Kidney (tissue), 14 donors: ENCODE measurements around the gene GTF2F2. TPM values are rescaled to one million over a fixed set of nuclear protein-coding genes. Genes with fewer than 3 reads are reported as not detected.

Experiments
- DNase-seq, 5 donors: peaks; one replicate each; pipeline ENCODE4 v3.0.0-alpha.2; 2013 to 2020
- FAIRE-seq: peaks from 2 replicates; lab custom pipeline; 2012; peaks lifted over from hg19 to GRCh38; lab: Jason Lieb, UNC
- H3K27ac ChIP-seq, 2 donors: one replicate each; pipeline ENCODE4 v1.7.0; 2013; ENCODE audit warnings: low read depth in 2 of 2, low read length in 2 of 2, inconsistent platforms in 1 of 2
- H3K27me3 ChIP-seq: one replicate; pipeline ENCODE4 v1.7.1; 2013; ENCODE audit warnings: low read length, inconsistent platforms; ENCODE audit not compliant: control insufficient read depth, insufficient read depth
- H3K36me3 ChIP-seq, 3 donors: one replicate each; pipeline versions ENCODE4 v1.7.0 to v1.7.1; 2013; ENCODE audit warnings: low read length in 3 of 3, control low read depth in 1 of 3, inconsistent platforms in 1 of 3; ENCODE audit not compliant: insufficient read depth in 3 of 3, control insufficient read depth in 2 of 3
- H3K4me1 ChIP-seq, 3 donors: one replicate each; pipeline versions ENCODE4 v1.7.0 to v1.7.1; 2013; ENCODE audit warnings: low read length in 3 of 3, inconsistent platforms in 1 of 3, low read depth in 1 of 3; ENCODE audit not compliant: control insufficient read depth in 2 of 3, insufficient read depth in 2 of 3
- H3K4me3 ChIP-seq, 3 donors: one replicate each; pipeline versions ENCODE4 v1.7.0 to v1.8.1; 2013; ENCODE audit warnings: low read length in 3 of 3, control low read depth in 1 of 3, inconsistent platforms in 1 of 3
- H3K9ac ChIP-seq, 3 donors: one replicate each; pipeline versions ENCODE4 v1.7.0 to v1.7.1; 2013; ENCODE audit warnings: low read length in 3 of 3, control low read depth in 1 of 3, inconsistent platforms in 1 of 3
- H3K9me3 ChIP-seq, 3 donors: one replicate each; pipeline versions ENCODE4 v1.7.0 to v1.7.1; 2013; ENCODE audit warnings: low read length in 3 of 3, control low read depth in 1 of 3, inconsistent platforms in 1 of 3; ENCODE audit not compliant: control insufficient read depth in 2 of 3, insufficient read depth in 1 of 3
- intact Hi-C: fragments of 100-400 bp; cut with DNase I; formaldehyde crosslinking; loops from one replicate; pipeline ENCODE4 v1.11.1; 2022
- polyA plus RNA-seq: library from polyadenylated mRNA; stranded (reverse); fragments of 350-450 nt; fragmentation: Illumina TruSeq; extraction: RNeasy Lipid Tissue Mini Kit (QIAGEN cat#74804); gene quantifications from one replicate; pipeline ENCODE4 v1.2.3, GENCODE V29; 2014; ENCODE audit warnings: low read depth, low replicate concordance; ENCODE audit not compliant: insufficient read depth
- total RNA-seq: library from RNA; stranded (reverse); fragmentation: NEBNext Ultra II Directional; extraction: Animal tissue kit (Norgen Biotek cat#: 25700); gene quantifications from one replicate; pipeline ENCODE4 v1.2.1, GENCODE V29; 2021
- TF ChIP-seq, protein P1 (sequence below): IDR thresholded peaks from 3 replicates; pipeline ENCODE4 v1.5.1; 2012; ENCODE audit warnings: mild to moderate bottlenecking, moderate library complexity, borderline replicate concordance; ENCODE audit not compliant: insufficient read depth; ENCODE audit errors: extremely low read depth
- donor health status: control.
- donor health status: control.
- donor health status: control.
- donor health status: control.
- donor health status: control.
- donor health status: DM: yes; HTN: yes; CAD: no.
- donor health status: Normal renal cell carcinoma (clear cell type).

Gene GTF2F2
- total and polyA plus RNA-seq, 2 donors from 2014 or later = 16.6 to 17.3 TPM

DNA sequence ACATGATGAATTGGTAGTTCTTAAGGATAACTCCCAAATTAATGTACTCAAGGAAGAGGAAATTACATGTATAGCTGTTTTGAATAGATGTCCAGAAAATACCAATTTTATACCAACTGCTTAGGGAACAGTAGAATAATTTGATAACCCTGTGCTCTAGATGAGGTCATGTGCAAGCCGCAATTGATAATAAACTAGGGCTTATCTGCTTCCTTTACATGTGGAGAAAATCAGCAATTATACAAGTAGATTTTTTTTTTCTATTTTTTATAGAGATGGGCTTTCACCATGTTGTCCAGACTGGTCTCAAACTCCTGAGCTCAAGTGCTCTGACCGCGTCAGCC lies 211.4 kb downstream of the GTF2F2 start:
- DNase-seq (no peak), FAIRE-seq (no peak)
- TF ChIP-seq, protein P1, sequence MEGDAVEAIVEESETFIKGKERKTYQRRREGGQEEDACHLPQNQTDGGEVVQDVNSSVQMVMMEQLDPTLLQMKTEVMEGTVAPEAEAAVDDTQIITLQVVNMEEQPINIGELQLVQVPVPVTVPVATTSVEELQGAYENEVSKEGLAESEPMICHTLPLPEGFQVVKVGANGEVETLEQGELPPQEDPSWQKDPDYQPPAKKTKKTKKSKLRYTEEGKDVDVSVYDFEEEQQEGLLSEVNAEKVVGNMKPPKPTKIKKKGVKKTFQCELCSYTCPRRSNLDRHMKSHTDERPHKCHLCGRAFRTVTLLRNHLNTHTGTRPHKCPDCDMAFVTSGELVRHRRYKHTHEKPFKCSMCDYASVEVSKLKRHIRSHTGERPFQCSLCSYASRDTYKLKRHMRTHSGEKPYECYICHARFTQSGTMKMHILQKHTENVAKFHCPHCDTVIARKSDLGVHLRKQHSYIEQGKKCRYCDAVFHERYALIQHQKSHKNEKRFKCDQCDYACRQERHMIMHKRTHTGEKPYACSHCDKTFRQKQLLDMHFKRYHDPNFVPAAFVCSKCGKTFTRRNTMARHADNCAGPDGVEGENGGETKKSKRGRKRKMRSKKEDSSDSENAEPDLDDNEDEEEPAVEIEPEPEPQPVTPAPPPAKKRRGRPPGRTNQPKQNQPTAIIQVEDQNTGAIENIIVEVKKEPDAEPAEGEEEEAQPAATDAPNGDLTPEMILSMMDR = no peak
- Histone ChIP-seq H3K9me3 (no peaks in the 10 kb centered on the region), H3K27ac (no peak overlapping the region), H3K36me3 (peaks cover 6 to 15% (median 14%) of the 10 kb centered on the region in 3 donors), H3K4me3 (no peak overlapping the region), H3K4me1 (peaks cover 0 to 20% (median 10%) of the 10 kb centered on the region in 3 donors), H3K27me3 (no peaks in the 10 kb centered on the region), H3K9ac (no peak overlapping the region)
- intact Hi-C loops = no loop called here

- no peaks in the 10 kb centered on the region for H3K27me3 ChIP-seq
- H3K9ac ChIP-seq = no peak overlapping the region
- intact Hi-C loops = no loop called here
- peaks cover 8 to 21% (median 19%) of the 10 kb centered on the region in 3 donors for H3K36me3 ChIP-seq
- H3K4me1 ChIP-seq = peaks cover 0 to 20% (median 10%) of the 10 kb centered on the region in 3 donors
- H3K27ac ChIP-seq = no peak overlapping the region
- no peak for DNase-seq
- FAIRE-seq = no peak
- TF ChIP-seq, protein P1 = no peak
- no peaks in the 10 kb centered on the region for H3K9me3 ChIP-seq
- no peak overlapping the region for H3K4me3 ChIP-seq
These were observed 211.9 kb downstream of the GTF2F2 start for GRCh38 chr13:45332036-45332830.

DNA sequence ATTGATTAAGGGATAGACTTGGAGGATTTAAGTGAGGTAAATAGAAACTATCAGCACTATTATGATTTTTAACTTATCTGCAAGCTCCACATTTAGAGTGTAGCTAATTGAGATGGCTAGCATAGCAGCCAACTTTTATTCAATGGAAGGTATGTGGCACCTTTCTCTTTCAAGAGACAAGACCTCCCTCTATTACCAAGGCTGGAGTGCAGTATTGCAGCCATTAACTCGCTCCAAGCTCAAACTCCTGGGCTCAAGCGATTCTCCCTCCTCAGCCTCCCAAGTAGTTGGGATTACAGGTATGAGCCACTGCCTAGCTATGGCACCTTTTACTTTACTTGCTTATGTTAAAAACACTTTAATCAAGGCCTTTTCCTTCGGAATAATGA lies 212.5 kb downstream of the GTF2F2 start:
- Histone ChIP-seq H3K4me1 (peaks cover 0 to 25% (median 10%) of the 10 kb centered on the region in 3 donors), H3K9me3 (no peaks in the 10 kb centered on the region), H3K4me3 (no peak overlapping the region), H3K27me3 (no peaks in the 10 kb centered on the region), H3K27ac (no peak overlapping the region), H3K36me3 (peaks cover 9 to 27% (median 25%) of the 10 kb centered on the region in 3 donors), H3K9ac (no peak overlapping the region)
- FAIRE-seq (no peak), DNase-seq (no peak)
- intact Hi-C loops = no loop called here
- TF ChIP-seq, protein P1 = no peak
